HepG2 (cell line): ENCODE results near the gene ITPR1. TPM values are rescaled to one million over a fixed set of nuclear protein-coding genes. Genes with fewer than 3 reads are reported as not detected.

Experiments
- ATAC-seq: fragments of 200-7000 bp; cut with Tn5 transposase; 3 replicates; pipeline ENCODE4 v1.9.1; 2020; ENCODE audit warnings: mild to moderate bottlenecking, moderate library complexity
- BruUV-seq: library from RNA; stranded (reverse); fragments of 400-500 nt; replicated peaks from 2 replicates; lab custom pipeline; 2021; lab: Mats Ljungman, UMichigan
- CTCF ChIA-PET: fragments of 300-600 bp; formaldehyde crosslinking; extraction: SDS; loops from one replicate; lab custom pipeline; 2021; ENCODE audit warnings: low total read pairs, inconsistent platforms, low intra/inter-chr PET ratio; lab: Yijun Ruan, JAX
- POLR2A ChIA-PET: fragments of 350-600 bp; sonication (Branson Sonifier 250); formaldehyde crosslinking; loops from one replicate; lab custom pipeline; 2020; ENCODE audit warnings: antibody characterized with exemption, inconsistent platforms; lab: Yijun Ruan, JAX
- DNase-seq: peaks from one replicate; pipeline ENCODE4 v3.0.0-alpha.2; 2015; ENCODE audit warnings: low spot score
- FAIRE-seq: peaks from 3 replicates; lab custom pipeline; 2011; peaks lifted over from hg19 to GRCh38; lab: Jason Lieb, UNC
- H2AFZ ChIP-seq: one replicate; pipeline ENCODE4 v1.6.1; 2011; ENCODE audit warnings: low read length, inconsistent platforms
- H3K27ac ChIP-seq: fragments of 300-600 bp; 3 replicates; pipeline ENCODE4 v1.8.0; 2011; ENCODE audit warnings: mixed run types, mild to moderate bottlenecking, mixed read lengths, low read length, inconsistent platforms; ENCODE audit not compliant: insufficient read depth; ENCODE audit errors: extremely low read length
- H3K27me3 ChIP-seq, 2 experiments: fragments of 200-600 bp in 1 of 2; 2 replicates in 1 of 2; 3 replicates in 1 of 2; pipeline versions ENCODE4 v1.6.0 to v1.8.0; 2011; ENCODE audit warnings: low read length in 2 of 2, mild to moderate bottlenecking in 2 of 2, moderate library complexity in 2 of 2, inconsistent platforms in 1 of 2; ENCODE audit not compliant: insufficient read depth in 2 of 2, control insufficient read depth in 1 of 2
- H3K36me3 ChIP-seq, 2 experiments: fragments of 200-600 bp in 1 of 2; replicated peaks in 1 of 2; 2 replicates in 1 of 2; 3 replicates in 1 of 2; pipeline versions ENCODE4 v1.5.1 to v1.8.0; 2011; ENCODE audit warnings: low read length in 2 of 2, inconsistent platforms in 1 of 2; ENCODE audit not compliant: insufficient read depth in 2 of 2, control insufficient read depth in 1 of 2
- H3K4me1 ChIP-seq: 2 replicates; pipeline ENCODE4 v1.5.1; 2012; ENCODE audit warnings: low read length, inconsistent platforms; ENCODE audit not compliant: insufficient read depth
- H3K4me2 ChIP-seq: 2 replicates; pipeline ENCODE4 v1.6.0; 2011; ENCODE audit warnings: low read depth, low read length, inconsistent platforms
- H3K4me3 ChIP-seq, 3 experiments: fragments of 200-600 bp in 1 of 3; sonication (generic), shearing (Covaris generic) in 1 of 3; replicated peaks in 1 of 3; 2 replicates each; pipeline ENCODE4 v1.5.1; 2011 to 2016; ENCODE audit warnings: low read length in 3 of 3, inconsistent platforms in 2 of 3, low read depth in 2 of 3, mild to moderate bottlenecking in 2 of 3, control low read depth in 1 of 3, mixed read lengths in 1 of 3; ENCODE audit not compliant: insufficient read depth in 1 of 3
- H3K79me2 ChIP-seq: one replicate; pipeline ENCODE4 v1.6.1; 2011; ENCODE audit warnings: low read length, inconsistent platforms; ENCODE audit not compliant: insufficient read depth
- H3K9ac ChIP-seq: 2 replicates; pipeline ENCODE4 v1.6.0; 2011; ENCODE audit warnings: mild to moderate bottlenecking, low read depth, low read length, inconsistent platforms; ENCODE audit not compliant: insufficient read depth
- H3K9me3 ChIP-seq: 2 replicates; pipeline ENCODE4 v1.5.1; 2012; ENCODE audit warnings: mild to moderate bottlenecking, low read length
- H4K20me1 ChIP-seq: 2 replicates; pipeline ENCODE4 v1.6.0; 2011; ENCODE audit warnings: inconsistent platforms, mild to moderate bottlenecking, low read length, moderate library complexity; ENCODE audit not compliant: insufficient read depth
- CBX2 ChIP-seq, 2 experiments: fragments of 200-600 bp in 1 of 2; sonication (generic); formaldehyde crosslinking in 1 of 2; IDR thresholded peaks; 2 replicates each; pipeline versions ENCODE4 v1.7.0 to v1.8.1; 2018 to 2022; ENCODE audit warnings: low read depth in 2 of 2, low read length in 1 of 2, mild to moderate bottlenecking in 1 of 2, missing genetic modification reagents in 1 of 2
- FOXC1 ChIP-seq: sonication (generic); formaldehyde crosslinking; IDR thresholded peaks from 2 replicates; pipeline ENCODE4 v1.8.0; 2022; ENCODE audit warnings: mild to moderate bottlenecking, missing genetic modification reagents, borderline replicate concordance
- FOXP4 ChIP-seq: sonication (generic); formaldehyde crosslinking; IDR thresholded peaks from 2 replicates; pipeline ENCODE4 v1.4.0; 2020; ENCODE audit warnings: missing genetic modification reagents
- HNRNPK ChIP-seq: fragments of 200-400 bp; formaldehyde crosslinking; IDR thresholded peaks from 2 replicates; pipeline ENCODE4 v1.6.1; 2018; ENCODE audit warnings: low read length, low read depth, moderate library complexity, mild to moderate bottlenecking; ENCODE audit not compliant: poor library complexity, severe bottlenecking
- MYC ChIP-seq: sonication (generic); formaldehyde crosslinking; IDR thresholded peaks from 2 replicates; pipeline ENCODE4 v1.9.0; 2021; ENCODE audit warnings: missing genetic modification reagents, borderline replicate concordance
- RBM22 ChIP-seq: fragments of 200-400 bp; formaldehyde crosslinking; optimal IDR thresholded peaks from 2 replicates; pipeline ENCODE3; 2017; ENCODE audit warnings: mild to moderate bottlenecking, low read length, moderate library complexity
- SNAPC5 ChIP-seq: sonication (generic); formaldehyde crosslinking; IDR thresholded peaks from 2 replicates; pipeline ENCODE4 v1.8.1; 2023; ENCODE audit warnings: mild to moderate bottlenecking, missing genetic modification reagents, borderline replicate concordance
- ZNF207 ChIP-seq: fragments of 450-650 bp; IDR thresholded peaks from 2 replicates; pipeline ENCODE4 v1.6.1; 2016; ENCODE audit warnings: antibody characterized with exemption, borderline replicate concordance
- ZNF276 ChIP-seq: sonication (generic); formaldehyde crosslinking; IDR thresholded peaks from 2 replicates; pipeline ENCODE4 v1.4.0; 2020; ENCODE audit warnings: mild to moderate bottlenecking, low read depth, missing genetic modification reagents
- ZNF333 ChIP-seq: sonication (generic); formaldehyde crosslinking; IDR thresholded peaks from 2 replicates; pipeline ENCODE4 v1.4.0; 2020; ENCODE audit warnings: mild to moderate bottlenecking, missing genetic modification reagents, borderline replicate concordance
- ZNF383 ChIP-seq: sonication (generic); formaldehyde crosslinking; IDR thresholded peaks from 2 replicates; pipeline ENCODE4 v1.4.0; 2020; ENCODE audit warnings: missing genetic modification reagents, mild to moderate bottlenecking, borderline replicate concordance
- ZNF441 ChIP-seq: sonication (generic); formaldehyde crosslinking; IDR thresholded peaks from 2 replicates; pipeline ENCODE4 v1.7.0; 2021; ENCODE audit warnings: missing genetic modification reagents, borderline replicate concordance
- WGBS: methylation state at CpG from one replicate; pipeline ENCODE4 v1.1.6; 2017; ENCODE audit warnings: low lambda C conversion rate; 5-methylcytosine and 5-hydroxymethylcytosine counted together
- in situ Hi-C: cut with HindIII; loops from 2 replicates; pipeline ENCODE4 v1.10.0; 2017; ENCODE audit warnings: low pct_unique_long_range_greater_than_20kb; ENCODE audit not compliant: extremely low pct_ligation_motif_present
- intact Hi-C: fragments of 100-400 bp; cut with micrococcal nuclease; formaldehyde crosslinking; loops from one replicate; pipeline ENCODE4 v1.10.0; 2022; ENCODE audit not compliant: unreplicated experiment
- polyA plus RNA-seq, 8 experiments: library from polyadenylated mRNA; depleted of rRNA in 3 of 8; stranded (reverse) in 7 of 8; unstranded in 1 of 8; fragments of >200 nt; fragmentation: Illumina TruSeq in 4 of 8; extraction: Trizol in 4 of 8; gene quantifications; 2 replicates each; pipeline versions ENCODE4 v1.2.1 to v1.2.3, GENCODE V29; 2011 to 2016; ENCODE audit warnings: low read depth in 4 of 8, missing spikeins in 1 of 8, mixed read lengths in 1 of 8; ENCODE audit not compliant: insufficient read depth in 1 of 8
- total RNA-seq, 5 experiments: library from RNA; depleted of rRNA; stranded (reverse); fragments of >200 nt; fragmentation: Illumina TruSeq; extraction: Trizol; gene quantifications; 2 replicates each; pipeline ENCODE4 v1.2.3, GENCODE V29; 2016; ENCODE audit warnings: low read depth in 1 of 5
- TF ChIP-seq, protein P1 (sequence below): sonication (generic); formaldehyde crosslinking; IDR thresholded peaks from 2 replicates; pipeline ENCODE4 v1.4.0; 2020; ENCODE audit warnings: mild to moderate bottlenecking, missing genetic modification reagents

The ITPR1 gene
- total and polyA plus RNA-seq, 2 of the 13 experiments (the other 11 are each of a cell fraction or from before 2014, with no cell fraction given) = 10.0 to 11.4 TPM

- TF ChIP-seq, protein P1, sequence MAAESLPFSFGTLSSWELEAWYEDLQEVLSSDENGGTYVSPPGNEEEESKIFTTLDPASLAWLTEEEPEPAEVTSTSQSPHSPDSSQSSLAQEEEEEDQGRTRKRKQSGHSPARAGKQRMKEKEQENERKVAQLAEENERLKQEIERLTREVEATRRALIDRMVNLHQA (CRISPR knock-in tag) = no peak
- no peak for TF ChIP-seq SNAPC5 (CRISPR knock-in tag)
- TF ChIP-seq ZNF276 = no peak
- no peak for TF ChIP-seq ZNF383 (CRISPR knock-in tag)
- TF ChIP-seq ZNF441 = no peak
- TF ChIP-seq FOXC1 (CRISPR knock-in tag) = no peak
- TF ChIP-seq CBX2 (IDR thresholded peaks at IDR 0.05; ENCODE audit: low read depth, low read length) = no peak
- TF ChIP-seq CBX2 (CRISPR knock-in tag; IDR thresholded peaks at IDR 0.05; ENCODE audit: low read depth) = no peak
These were observed 162.9 kb downstream of the ITPR1 start (continued) for GRCh38 chr3:4656059-4656458.

- no peak overlapping the region for H3K4me2 ChIP-seq
- no peak overlapping the region for H2AFZ ChIP-seq
- H3K36me3 ChIP-seq = peaks cover 0 to 13% of the 10 kb centered on the region in 2 experiments; a peak in 1 of 5 replicates
- WGBS = 95% methylated on average over 13 of the region's 13 CpGs
- no peak for DNase-seq
- H3K9me3 ChIP-seq = no peaks in the 10 kb centered on the region
- ATAC-seq = no peak
- H3K27me3 ChIP-seq = no peaks in the 10 kb centered on the region
- FAIRE-seq = no peak
- in situ Hi-C loops = no loop called here
- no peaks in the 10 kb centered on the region for H4K20me1 ChIP-seq
- H3K79me2 ChIP-seq = no peaks in the 10 kb centered on the region
- ChIA-PET POLR2A (no interaction called here), CTCF (interaction anchor here (2.0 kb wide), 1 partner anchor 401 kb away, joined by 6 read pairs; no protein-coding TSS in a partner anchor)
- no peak overlapping the region for H3K27ac ChIP-seq
- BruUV-seq = no TSS peak
- no peak overlapping the region for H3K4me3 ChIP-seq
- intact Hi-C loops = loop anchor here (1.0 to 2.0 kb wide), 2 partner anchors 320 to 402 kb away; no protein-coding TSS in a partner anchor
- no peak overlapping the region for H3K9ac ChIP-seq
- H3K4me1 ChIP-seq = no peaks in the 10 kb centered on the region
- no peak for TF ChIP-seq FOXP4
- no peak for TF ChIP-seq RBM22
- TF ChIP-seq ZNF207 = no peak
- TF ChIP-seq HNRNPK = no peak
- TF ChIP-seq ZNF333 (CRISPR knock-in tag) = no peak
- TF ChIP-seq MYC (CRISPR knock-in tag) = no peak
These were observed 163.6 kb downstream of the ITPR1 start for GRCh38 chr3:4656626-4657328.
